Caco-2 (cell line): ENCODE measurements around the gene PLXNC1. TPM values are rescaled to one million over a fixed set of nuclear protein-coding genes. Genes with fewer than 3 reads are reported as not detected.
A peak's percentile ranks its signal among the peaks of the same experiment; 100 is the strongest.

ENCODE experiments used
- BruUV-seq: library from RNA; stranded (reverse); fragments of 400-500 nt; replicated peaks from 2 replicates; lab custom pipeline; 2021; lab: Mats Ljungman, UMichigan
- CTCF ChIA-PET: fragments of 300-600 bp; sonication (Branson Sonifier 250); formaldehyde crosslinking; loops from one replicate; lab custom pipeline; 2022; ENCODE audit warnings: antibody characterized with exemption; lab: Charles Lee
- POLR2A ChIA-PET: fragments of 300-600 bp; sonication (Branson Sonifier 250); formaldehyde crosslinking; loops from one replicate; lab custom pipeline; 2022; ENCODE audit warnings: antibody characterized with exemption; lab: Charles Lee
- DNase-seq, 2 experiments: peaks; one replicate each; pipeline versions ENCODE4 v3.0.0 to v3.0.0-alpha.2; 2020 to 2022
- H3K27me3 ChIP-seq: replicated peaks from 2 replicates; pipeline ENCODE4 v1.6.0; 2011; ENCODE audit warnings: low read length; ENCODE audit not compliant: control insufficient read depth, insufficient read depth
- H3K36me3 ChIP-seq: 2 replicates; pipeline ENCODE4 v1.5.1; 2011; ENCODE audit warnings: low read length; ENCODE audit not compliant: control insufficient read depth, insufficient read depth
- H3K4me1 ChIP-seq: fragments of 250-450 bp; sonication (Bioruptor Pico); 2 replicates; pipeline ENCODE4 v1.5.1; 2020; ENCODE audit warnings: mild to moderate bottlenecking
- H3K4me3 ChIP-seq: 2 replicates; pipeline ENCODE4 v1.5.1; 2011; ENCODE audit warnings: low read depth, mild to moderate bottlenecking, control low read depth, low read length
- H3K9me3 ChIP-seq: fragments of 250-450 bp; sonication (Bioruptor Pico); 2 replicates; pipeline ENCODE4 v1.5.1; 2020; ENCODE audit warnings: mild to moderate bottlenecking, moderate library complexity
- H3K27ac Mint-ChIP-seq: one replicate; pipeline ENCODE4 v1.8.0; 2022; ENCODE audit warnings: mixed read lengths; ENCODE audit not compliant: unreplicated experiment
- H3K27me3 Mint-ChIP-seq: one replicate; pipeline ENCODE4 v1.8.0; 2022; ENCODE audit warnings: mixed read lengths; ENCODE audit not compliant: insufficient read depth, unreplicated experiment
- H3K36me3 Mint-ChIP-seq: one replicate; pipeline ENCODE4 v1.8.0; 2022; ENCODE audit warnings: mild to moderate bottlenecking, mixed read lengths; ENCODE audit not compliant: insufficient read depth, unreplicated experiment
- H3K4me1 Mint-ChIP-seq: one replicate; pipeline ENCODE4 v1.8.0; 2022; ENCODE audit warnings: low read depth, mixed read lengths; ENCODE audit not compliant: unreplicated experiment
- H3K4me3 Mint-ChIP-seq: one replicate; pipeline ENCODE4 v1.8.0; 2022; ENCODE audit warnings: mild to moderate bottlenecking, moderate library complexity, mixed read lengths; ENCODE audit not compliant: unreplicated experiment
- H3K9me3 Mint-ChIP-seq: one replicate; pipeline ENCODE4 v1.8.0; 2022; ENCODE audit warnings: mixed read lengths; ENCODE audit not compliant: unreplicated experiment
- CTCF ChIP-seq, 2 experiments: fragments of 200-600 bp in 1 of 2; IDR thresholded peaks; 1 replicate in 1 of 2; 2 replicates in 1 of 2; pipeline versions ENCODE4 v1.5.1 to v1.8.0; 2011 to 2022; ENCODE audit warnings: antibody characterized with exemption in 1 of 2, control low read depth in 1 of 2, inconsistent platforms in 1 of 2, low read depth in 1 of 2, low read length in 1 of 2, mild to moderate bottlenecking in 1 of 2, moderate library complexity in 1 of 2; ENCODE audit not compliant: insufficient read depth in 1 of 2, severe bottlenecking in 1 of 2, unreplicated experiment in 1 of 2
- intact Hi-C: fragments of 100-400 bp; cut with micrococcal nuclease; formaldehyde crosslinking; loops from one replicate; pipeline ENCODE4 v1.10.0; 2022; ENCODE audit not compliant: unreplicated experiment
- total RNA-seq: library from RNA; stranded (reverse); gene quantifications from 2 replicates; pipeline ENCODE4 v1.2.3, GENCODE V29; 2022

Gene PLXNC1
- total RNA-seq, 1 experiment from 2014 or later = 41.3 TPM

DNA sequence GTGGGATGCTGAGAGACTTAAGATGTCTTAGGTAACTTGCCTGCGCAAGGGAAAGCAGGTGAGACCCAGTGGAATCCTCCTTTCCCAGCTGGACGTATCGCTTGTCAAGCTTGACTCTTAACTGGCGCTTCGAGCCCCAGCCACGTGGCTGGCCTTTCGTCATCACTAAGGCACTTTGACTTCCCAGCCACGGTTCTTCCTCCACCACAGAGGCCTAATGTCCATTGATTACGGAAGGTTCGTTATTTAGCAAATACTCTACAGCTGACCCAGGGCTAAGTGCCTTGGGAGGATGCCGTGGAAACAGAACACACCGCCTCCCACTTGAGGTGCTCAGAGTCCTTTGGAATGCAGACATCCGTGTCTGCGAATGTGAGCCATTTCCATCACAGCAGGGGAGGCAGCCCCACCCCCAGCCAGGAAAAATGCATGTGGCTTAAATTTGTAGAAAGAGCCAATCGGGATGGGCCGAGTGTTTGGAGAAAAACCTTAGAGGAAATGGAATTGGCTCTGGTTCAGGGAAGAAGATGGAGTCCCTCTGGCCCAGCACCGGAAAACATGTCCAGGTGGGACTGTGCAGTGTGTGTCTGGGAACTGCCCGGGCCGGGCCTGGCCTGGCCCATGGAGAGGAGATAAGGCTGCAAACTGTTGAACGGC lies 115.7 kb downstream of the PLXNC1 start:
- intact Hi-C loops = no loop called here
- no TSS peak for BruUV-seq
- no peak for TF ChIP-seq CTCF (IDR thresholded peaks at IDR 0.05; ENCODE audit: insufficient read depth in 1 of 2, low read depth in 1 of 2, low read length in 1 of 2, severe bottlenecking in 1 of 2, unreplicated experiment in 1 of 2)
- Mint-ChIP-seq H3K9me3 (no peaks in the 10 kb centered on the region), H3K27ac (peak overlapping the region; percentile 55), H3K4me1 (peaks cover 7% of the 10 kb centered on the region), H3K4me3 (no peak overlapping the region), H3K36me3 (peaks cover 66% of the 10 kb centered on the region), H3K27me3 (no peaks in the 10 kb centered on the region)
- H3K4me3 ChIP-seq = no peak overlapping the region
- H3K27me3 ChIP-seq = no peaks in the 10 kb centered on the region
- peaks cover 14% of the 10 kb centered on the region for H3K4me1 ChIP-seq
- H3K9me3 ChIP-seq = no peaks in the 10 kb centered on the region
- no peaks in the 10 kb centered on the region for H3K36me3 ChIP-seq
- ChIA-PET POLR2A (no interaction called here), CTCF (no interaction called here)
- no peak for DNase-seq

- CTCF ChIA-PET = no interaction called here
- Mint-ChIP-seq H3K9me3 (no peaks in the 10 kb centered on the region), H3K27ac (no peak overlapping the region), H3K36me3 (peaks cover 71% of the 10 kb centered on the region), H3K4me1 (peaks cover 7% of the 10 kb centered on the region), H3K27me3 (no peaks in the 10 kb centered on the region), H3K4me3 (no peak overlapping the region)
- POLR2A ChIA-PET = no interaction called here
- Histone ChIP-seq H3K27me3 (no peaks in the 10 kb centered on the region), H3K36me3 (no peaks in the 10 kb centered on the region), H3K9me3 (no peaks in the 10 kb centered on the region), H3K4me1 (peaks cover 14% of the 10 kb centered on the region), H3K4me3 (no peak overlapping the region)
- intact Hi-C loops = no loop called here
- no peak for DNase-seq
- TF ChIP-seq CTCF (IDR thresholded peaks at IDR 0.05; ENCODE audit: insufficient read depth in 1 of 2, low read depth in 1 of 2, low read length in 1 of 2, severe bottlenecking in 1 of 2, unreplicated experiment in 1 of 2) = no peak
- BruUV-seq = no TSS peak
Measured at GRCh38 chr12:94264736-94265485, 116.5 kb downstream of the PLXNC1 start.

GRCh38 chr12:94265539-94265938 lies 117.2 kb downstream of the PLXNC1 start:
- no TSS peak for BruUV-seq
- Histone ChIP-seq H3K4me3 (no peak overlapping the region), H3K27me3 (no peaks in the 10 kb centered on the region), H3K4me1 (peaks cover 14% of the 10 kb centered on the region), H3K9me3 (no peaks in the 10 kb centered on the region), H3K36me3 (no peaks in the 10 kb centered on the region; the same call in 1 of the 2 replicates)
- peaks cover 7% of the 10 kb centered on the region for H3K4me1 Mint-ChIP-seq
- H3K27me3 Mint-ChIP-seq = no peaks in the 10 kb centered on the region
- H3K36me3 Mint-ChIP-seq = peaks cover 71% of the 10 kb centered on the region
- no peak overlapping the region for H3K4me3 Mint-ChIP-seq
- intact Hi-C loops = no loop called here
- DNase-seq = no peak
- no peak for TF ChIP-seq CTCF (IDR thresholded peaks at IDR 0.05; ENCODE audit: insufficient read depth in 1 of 2, low read depth in 1 of 2, low read length in 1 of 2, severe bottlenecking in 1 of 2, unreplicated experiment in 1 of 2)
- no peaks in the 10 kb centered on the region for H3K9me3 Mint-ChIP-seq
- ChIA-PET CTCF (no interaction called here), POLR2A (no interaction called here)
- peak overlapping the region; percentile 65 for H3K27ac Mint-ChIP-seq
